ENCODE measurements around the gene ODAD3. TPM values are rescaled to one million over a fixed set of nuclear protein-coding genes. Genes with fewer than 3 reads are reported as not detected.

Gene ODAD3
- total and polyA plus RNA-seq, 10 of the 15 experiments (the other 5 are each of a cell fraction or from before 2014, with no cell fraction given), result 0.11 to 0.39 (median 0.28) TPM; not detected in 7

- TF ChIP-seq SP1 (IDR thresholded peaks at IDR 0.05; ENCODE audit: low read depth, low read length), result peak; percentile 46
- TF ChIP-seq USF2 (IDR thresholded peaks at IDR 0.05; ENCODE audit: borderline replicate concordance, low read depth, low read length), result peak; percentile 94
- TF ChIP-seq HDAC2 (IDR thresholded peaks at IDR 0.05), result no peak
- TF ChIP-seq POLR2AphosphoS5 (IDR thresholded peaks at IDR 0.05; ENCODE audit: low read length), result no peak
- peak; percentile 96 for TF ChIP-seq ATF3 (IDR thresholded peaks at IDR 0.05; ENCODE audit: borderline replicate concordance, extremely low read depth, low read depth, low read length)
- TF ChIP-seq ESRRA (IDR thresholded peaks at IDR 0.05; ENCODE audit: low read length), result 0 out of 2 replicates have a peak, but pooled peaks have one; percentile 53
- TF ChIP-seq ZNF384 (IDR thresholded peaks at IDR 0.05; ENCODE audit: borderline replicate concordance, low read depth, low read length), result no peak
- peak; percentile 60 for TF ChIP-seq POLR2AphosphoS2 (IDR thresholded peaks at IDR 0.05; ENCODE audit: low read depth, low read length)
- TF ChIP-seq, protein P1, sequence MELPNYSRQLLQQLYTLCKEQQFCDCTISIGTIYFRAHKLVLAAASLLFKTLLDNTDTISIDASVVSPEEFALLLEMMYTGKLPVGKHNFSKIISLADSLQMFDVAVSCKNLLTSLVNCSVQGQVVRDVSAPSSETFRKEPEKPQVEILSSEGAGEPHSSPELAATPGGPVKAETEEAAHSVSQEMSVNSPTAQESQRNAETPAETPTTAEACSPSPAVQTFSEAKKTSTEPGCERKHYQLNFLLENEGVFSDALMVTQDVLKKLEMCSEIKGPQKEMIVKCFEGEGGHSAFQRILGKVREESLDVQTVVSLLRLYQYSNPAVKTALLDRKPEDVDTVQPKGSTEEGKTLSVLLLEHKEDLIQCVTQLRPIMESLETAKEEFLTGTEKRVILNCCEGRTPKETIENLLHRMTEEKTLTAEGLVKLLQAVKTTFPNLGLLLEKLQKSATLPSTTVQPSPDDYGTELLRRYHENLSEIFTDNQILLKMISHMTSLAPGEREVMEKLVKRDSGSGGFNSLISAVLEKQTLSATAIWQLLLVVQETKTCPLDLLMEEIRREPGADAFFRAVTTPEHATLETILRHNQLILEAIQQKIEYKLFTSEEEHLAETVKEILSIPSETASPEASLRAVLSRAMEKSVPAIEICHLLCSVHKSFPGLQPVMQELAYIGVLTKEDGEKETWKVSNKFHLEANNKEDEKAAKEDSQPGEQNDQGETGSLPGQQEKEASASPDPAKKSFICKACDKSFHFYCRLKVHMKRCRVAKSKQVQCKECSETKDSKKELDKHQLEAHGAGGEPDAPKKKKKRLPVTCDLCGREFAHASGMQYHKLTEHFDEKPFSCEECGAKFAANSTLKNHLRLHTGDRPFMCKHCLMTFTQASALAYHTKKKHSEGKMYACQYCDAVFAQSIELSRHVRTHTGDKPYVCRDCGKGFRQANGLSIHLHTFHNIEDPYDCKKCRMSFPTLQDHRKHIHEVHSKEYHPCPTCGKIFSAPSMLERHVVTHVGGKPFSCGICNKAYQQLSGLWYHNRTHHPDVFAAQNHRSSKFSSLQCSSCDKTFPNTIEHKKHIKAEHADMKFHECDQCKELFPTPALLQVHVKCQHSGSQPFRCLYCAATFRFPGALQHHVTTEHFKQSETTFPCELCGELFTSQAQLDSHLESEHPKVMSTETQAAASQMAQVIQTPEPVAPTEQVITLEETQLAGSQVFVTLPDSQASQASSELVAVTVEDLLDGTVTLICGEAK (IDR thresholded peaks at IDR 0.05; ENCODE audit: borderline replicate concordance), result no peak
- TF ChIP-seq IRF4 (IDR thresholded peaks at IDR 0.05; ENCODE audit: low read depth, low read length), result peak; percentile 5; the same call in 1 of the 2 replicates
- 0 out of 2 replicates have a peak, but pooled peaks have one; percentile 58 for TF ChIP-seq BMI1 (IDR thresholded peaks at IDR 0.05; ENCODE audit: borderline replicate concordance)
- TF ChIP-seq ZBTB33 (IDR thresholded peaks at IDR 0.05), result no peak
- TF ChIP-seq RAD51 (IDR thresholded peaks at IDR 0.05), result peak; percentile 93
- TF ChIP-seq, protein P2, sequence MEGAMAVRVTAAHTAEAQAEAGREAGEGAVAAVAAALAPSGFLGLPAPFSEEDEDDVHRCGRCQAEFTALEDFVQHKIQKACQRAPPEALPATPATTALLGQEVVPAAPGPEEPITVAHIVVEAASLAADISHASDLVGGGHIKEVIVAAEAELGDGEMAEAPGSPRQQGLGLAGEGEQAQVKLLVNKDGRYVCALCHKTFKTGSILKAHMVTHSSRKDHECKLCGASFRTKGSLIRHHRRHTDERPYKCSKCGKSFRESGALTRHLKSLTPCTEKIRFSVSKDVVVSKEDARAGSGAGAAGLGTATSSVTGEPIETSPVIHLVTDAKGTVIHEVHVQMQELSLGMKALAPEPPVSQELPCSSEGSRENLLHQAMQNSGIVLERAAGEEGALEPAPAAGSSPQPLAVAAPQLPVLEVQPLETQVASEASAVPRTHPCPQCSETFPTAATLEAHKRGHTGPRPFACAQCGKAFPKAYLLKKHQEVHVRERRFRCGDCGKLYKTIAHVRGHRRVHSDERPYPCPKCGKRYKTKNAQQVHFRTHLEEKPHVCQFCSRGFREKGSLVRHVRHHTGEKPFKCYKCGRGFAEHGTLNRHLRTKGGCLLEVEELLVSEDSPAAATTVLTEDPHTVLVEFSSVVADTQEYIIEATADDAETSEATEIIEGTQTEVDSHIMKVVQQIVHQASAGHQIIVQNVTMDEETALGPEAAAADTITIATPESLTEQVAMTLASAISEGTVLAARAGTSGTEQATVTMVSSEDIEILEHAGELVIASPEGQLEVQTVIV (IDR thresholded peaks at IDR 0.05; ENCODE audit: borderline replicate concordance, partially characterized antibody), result no peak
- peak; percentile 83; the same call in 1 of the 2 replicates for TF ChIP-seq RCOR1 (conservative IDR thresholded peaks at IDR 0.05; ENCODE audit: low read depth, low read length)
These were observed 47.6 kb upstream of the ODAD3 start (continued) for GRCh38 chr19:11482384-11483050.

All from GM12878 (cell line).